ENCODE data around the gene ATP5PF.
A peak's percentile ranks its signal among the peaks of the same experiment; 100 is the strongest.
"Not testable (repeated sequence)": the region's sequence is repeated elsewhere in the genome, so short reads cannot be mapped to it uniquely, and the experiment has no call there.

Gene ATP5PF, protein sequence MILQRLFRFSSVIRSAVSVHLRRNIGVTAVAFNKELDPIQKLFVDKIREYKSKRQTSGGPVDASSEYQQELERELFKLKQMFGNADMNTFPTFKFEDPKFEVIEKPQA

GRCh38 chr21:25734904-25735645 is at the start of gene ATP5PF, which contains the start of gene GABPA:
Gene ATP5PF (minus strand): TSS chr21:25734904. CDS start chr21:25729794, 5,110 bp downstream.
Gene GABPA (plus strand): TSS chr21:25734972. CDS start chr21:25741599, 6,627 bp downstream.
- WGBS (ENCODE audit: insufficient coverage, insufficient read length) = no CpG with 5 or more reads among the region's 64 CpGs
- no peaks in the 10 kb centered on the region for H3K4me1 ChIP-seq (ENCODE audit: control insufficient read depth, insufficient read depth, low read length)
- H3K27me3 ChIP-seq (ENCODE audit: control insufficient read depth, insufficient read depth, low read length) = no peaks in the 10 kb centered on the region
- peak; percentile 94 for DNase-seq (ENCODE audit: low read depth, low spot score)
- peak within 1 kb of the TSS; percentile 60 for H3K27ac ChIP-seq (ENCODE audit: low read length)
- peak within 1 kb of the TSS; percentile 75 for H3K4me3 ChIP-seq (ENCODE audit: low read length)
- H3K36me3 ChIP-seq (ENCODE audit: control insufficient read depth, insufficient read depth, low read length) = no peaks in the 10 kb centered on the region
- no peaks in the 10 kb centered on the region for H3K9me3 ChIP-seq (ENCODE audit: control insufficient read depth, insufficient read depth, low read length)

GRCh38 chr21:25778126-25778875 is 43.6 kb upstream of the ATP5PF start:
- DNase-seq (ENCODE audit: low read depth, low spot score); H3K36me3 ChIP-seq (ENCODE audit: control insufficient read depth, insufficient read depth, low read length); H3K27ac ChIP-seq (ENCODE audit: low read length); H3K9me3 ChIP-seq (ENCODE audit: control insufficient read depth, insufficient read depth, low read length); H3K4me1 ChIP-seq (ENCODE audit: control insufficient read depth, insufficient read depth, low read length); H3K27me3 ChIP-seq (ENCODE audit: control insufficient read depth, insufficient read depth, low read length); H3K4me3 ChIP-seq (ENCODE audit: low read length): not testable (repeated sequence)
- no CpG with 5 or more reads among the region's 52 CpGs for WGBS (ENCODE audit: insufficient coverage, insufficient read length)

- DNase-seq (ENCODE audit: low read depth, low spot score) = no peak
- Histone ChIP-seq H3K27ac (ENCODE audit: low read length) (no peak overlapping the region), H3K27me3 (ENCODE audit: control insufficient read depth, insufficient read depth, low read length) (no peaks in the 10 kb centered on the region), H3K36me3 (ENCODE audit: control insufficient read depth, insufficient read depth, low read length) (no peaks in the 10 kb centered on the region), H3K4me3 (ENCODE audit: low read length) (no peak overlapping the region), H3K4me1 (ENCODE audit: control insufficient read depth, insufficient read depth, low read length) (no peaks in the 10 kb centered on the region), H3K9me3 (ENCODE audit: control insufficient read depth, insufficient read depth, low read length) (no peaks in the 10 kb centered on the region)
- WGBS (ENCODE audit: insufficient coverage, insufficient read length) = no CpG with 5 or more reads among the region's 4 CpGs
These were observed 41.7 kb upstream of the ATP5PF start for GRCh38 chr21:25776440-25776839.

GRCh38 chr21:25772686-25773085 is 38.0 kb upstream of the ATP5PF start:
- H3K4me3 ChIP-seq (ENCODE audit: low read length) = no peak overlapping the region
- no peak overlapping the region for H3K27ac ChIP-seq (ENCODE audit: low read length)
- H3K27me3 ChIP-seq (ENCODE audit: control insufficient read depth, insufficient read depth, low read length) = no peaks in the 10 kb centered on the region
- H3K36me3 ChIP-seq (ENCODE audit: control insufficient read depth, insufficient read depth, low read length) = no peaks in the 10 kb centered on the region
- H3K9me3 ChIP-seq (ENCODE audit: control insufficient read depth, insufficient read depth, low read length) = no peaks in the 10 kb centered on the region
- no peak for DNase-seq (ENCODE audit: low read depth, low spot score)
- WGBS (ENCODE audit: insufficient coverage, insufficient read length) = no CpG with 5 or more reads among the region's 2 CpGs
- H3K4me1 ChIP-seq (ENCODE audit: control insufficient read depth, insufficient read depth, low read length) = no peaks in the 10 kb centered on the region

DNA sequence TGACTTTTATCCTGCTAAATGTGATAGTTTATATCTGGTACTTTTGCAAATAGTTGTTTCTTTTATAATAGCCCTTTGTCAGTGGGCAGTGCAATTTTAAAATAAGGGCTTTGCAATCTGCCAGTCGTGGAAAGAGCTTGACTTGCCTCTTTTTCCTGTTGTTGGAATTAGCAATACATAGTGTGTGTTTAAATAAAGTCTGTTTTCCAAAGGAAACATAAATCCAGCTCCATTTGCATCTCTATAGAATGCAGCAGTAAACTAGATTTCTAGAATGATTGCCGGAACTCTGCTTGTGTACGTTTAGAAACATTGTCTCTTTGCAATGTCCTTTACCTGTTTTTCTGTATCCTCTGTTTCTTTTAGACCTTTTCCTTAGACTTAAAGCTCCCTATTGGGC is 33.2 kb upstream of the ATP5PF start:
- Histone ChIP-seq H3K9me3 (ENCODE audit: control insufficient read depth, insufficient read depth, low read length) (no peaks in the 10 kb centered on the region), H3K27ac (ENCODE audit: low read length) (no peak overlapping the region), H3K36me3 (ENCODE audit: control insufficient read depth, insufficient read depth, low read length) (no peaks in the 10 kb centered on the region), H3K4me3 (ENCODE audit: low read length) (no peak overlapping the region), H3K4me1 (ENCODE audit: control insufficient read depth, insufficient read depth, low read length) (no peaks in the 10 kb centered on the region), H3K27me3 (ENCODE audit: control insufficient read depth, insufficient read depth, low read length) (no peaks in the 10 kb centered on the region)
- WGBS (ENCODE audit: insufficient coverage, insufficient read length) = no CpG with 5 or more reads among the region's 3 CpGs
- no peak for DNase-seq (ENCODE audit: low read depth, low spot score)

DNA sequence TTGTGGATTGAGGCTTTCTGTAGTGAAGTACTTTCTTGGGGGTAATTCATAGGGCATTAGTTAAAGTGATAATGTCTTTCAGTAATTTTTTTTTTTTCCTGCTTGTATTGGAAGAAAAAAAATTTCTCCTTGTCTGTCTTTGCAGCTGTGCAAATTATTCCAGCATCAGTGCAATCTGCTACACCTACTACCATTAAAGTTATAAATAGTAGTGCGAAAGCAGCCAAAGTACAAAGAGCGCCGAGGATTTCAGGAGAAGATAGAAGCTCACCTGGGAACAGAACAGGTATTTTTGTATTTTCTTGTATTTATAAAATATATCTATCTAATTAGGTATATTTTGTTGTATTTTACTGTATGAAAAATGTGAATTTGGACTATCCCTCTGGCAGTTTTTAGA is 29.4 kb upstream of the ATP5PF start:
- H3K4me3 ChIP-seq (ENCODE audit: low read length) = no peak overlapping the region
- no peaks in the 10 kb centered on the region for H3K9me3 ChIP-seq (ENCODE audit: control insufficient read depth, insufficient read depth, low read length)
- DNase-seq (ENCODE audit: low read depth, low spot score) = no peak
- H3K36me3 ChIP-seq (ENCODE audit: control insufficient read depth, insufficient read depth, low read length) = no peaks in the 10 kb centered on the region
- no peak overlapping the region for H3K27ac ChIP-seq (ENCODE audit: low read length)
- H3K4me1 ChIP-seq (ENCODE audit: control insufficient read depth, insufficient read depth, low read length) = no peaks in the 10 kb centered on the region
- H3K27me3 ChIP-seq (ENCODE audit: control insufficient read depth, insufficient read depth, low read length) = no peaks in the 10 kb centered on the region
- whole genome bisulfite sequencing (ENCODE audit: insufficient coverage, insufficient read length) = no CpG with 5 or more reads among the region's 3 CpGs

- Histone ChIP-seq H3K27ac (ENCODE audit: low read length) (no peak overlapping the region), H3K4me3 (ENCODE audit: low read length) (no peak overlapping the region), H3K27me3 (ENCODE audit: control insufficient read depth, insufficient read depth, low read length) (no peaks in the 10 kb centered on the region), H3K36me3 (ENCODE audit: control insufficient read depth, insufficient read depth, low read length) (no peaks in the 10 kb centered on the region), H3K9me3 (ENCODE audit: control insufficient read depth, insufficient read depth, low read length) (no peaks in the 10 kb centered on the region), H3K4me1 (ENCODE audit: control insufficient read depth, insufficient read depth, low read length) (no peaks in the 10 kb centered on the region)
- WGBS (ENCODE audit: insufficient coverage, insufficient read length) = no CpG with 5 or more reads among the region's 1 CpG
- DNase-seq (ENCODE audit: low read depth, low spot score) = no peak
These were observed 26.0 kb upstream of the ATP5PF start for GRCh38 chr21:25760677-25761076.

DNA sequence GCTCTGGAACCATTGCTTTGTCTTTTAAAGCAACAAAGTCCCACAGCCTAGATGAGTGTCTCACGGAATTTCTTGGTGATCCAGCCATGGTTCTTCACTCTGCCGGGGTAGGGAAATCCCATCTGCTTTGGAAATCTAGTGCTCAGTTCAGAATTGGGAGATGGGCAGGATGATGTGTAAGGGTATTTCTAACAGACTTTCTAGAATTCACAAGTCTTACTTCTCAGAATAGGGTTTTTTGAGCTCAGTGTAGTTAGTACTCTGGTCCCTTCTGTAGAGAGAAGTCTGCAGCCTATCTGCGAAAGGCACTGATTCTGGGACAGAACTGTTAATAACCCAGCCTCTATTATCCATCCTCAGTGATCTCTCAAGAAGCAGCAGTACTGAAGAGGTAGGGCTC is 25.4 kb upstream of the ATP5PF start:
- WGBS (ENCODE audit: insufficient coverage, insufficient read length) = no CpG with 5 or more reads among the region's 3 CpGs
- H3K36me3 ChIP-seq (ENCODE audit: control insufficient read depth, insufficient read depth, low read length) = no peaks in the 10 kb centered on the region

DNA sequence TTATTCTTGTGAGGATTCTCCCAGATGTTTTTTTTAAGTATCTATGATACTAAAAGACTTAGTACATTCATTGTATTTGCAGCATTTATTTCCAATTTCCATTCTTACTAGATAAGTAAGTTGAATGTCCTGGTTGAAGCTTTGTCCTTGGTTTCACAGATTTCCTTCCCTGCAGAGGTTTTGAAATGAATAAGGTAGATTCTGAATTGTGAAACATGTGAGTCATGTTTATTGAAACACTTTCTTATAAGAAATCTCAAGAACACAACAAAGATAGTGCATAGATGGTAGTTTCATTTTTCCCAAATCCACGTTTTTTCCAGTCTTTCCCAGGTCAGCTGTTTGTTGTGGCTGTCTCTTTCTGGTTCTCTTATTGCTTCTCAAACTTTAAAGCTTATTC is 24.9 kb upstream of the ATP5PF start:
- DNase-seq (ENCODE audit: low read depth, low spot score) = no peak
- H3K9me3 ChIP-seq (ENCODE audit: control insufficient read depth, insufficient read depth, low read length) = no peaks in the 10 kb centered on the region
- H3K36me3 ChIP-seq (ENCODE audit: control insufficient read depth, insufficient read depth, low read length) = no peaks in the 10 kb centered on the region
- no peaks in the 10 kb centered on the region for H3K27me3 ChIP-seq (ENCODE audit: control insufficient read depth, insufficient read depth, low read length)
- no CpG with 5 or more reads among the region's 1 CpG for WGBS (ENCODE audit: insufficient coverage, insufficient read length)
- no peaks in the 10 kb centered on the region for H3K4me1 ChIP-seq (ENCODE audit: control insufficient read depth, insufficient read depth, low read length)
- no peak overlapping the region for H3K4me3 ChIP-seq (ENCODE audit: low read length)
- H3K27ac ChIP-seq (ENCODE audit: low read length) = no peak overlapping the region

More for the DNA sequence above, 25.4 kb upstream of the ATP5PF start:
- Histone ChIP-seq H3K27me3 (ENCODE audit: control insufficient read depth, insufficient read depth, low read length) (no peaks in the 10 kb centered on the region), H3K4me1 (ENCODE audit: control insufficient read depth, insufficient read depth, low read length) (no peaks in the 10 kb centered on the region), H3K4me3 (ENCODE audit: low read length) (no peak overlapping the region), H3K9me3 (ENCODE audit: control insufficient read depth, insufficient read depth, low read length) (no peaks in the 10 kb centered on the region), H3K27ac (ENCODE audit: low read length) (no peak overlapping the region)
- DNase-seq (ENCODE audit: low read depth, low spot score) = no peak

- no peaks in the 10 kb centered on the region for H3K27me3 ChIP-seq (ENCODE audit: control insufficient read depth, insufficient read depth, low read length)
- H3K4me1 ChIP-seq (ENCODE audit: control insufficient read depth, insufficient read depth, low read length) = no peaks in the 10 kb centered on the region
- DNase-seq (ENCODE audit: low read depth, low spot score) = no peak
- no peak overlapping the region for H3K4me3 ChIP-seq (ENCODE audit: low read length)
- H3K36me3 ChIP-seq (ENCODE audit: control insufficient read depth, insufficient read depth, low read length) = no peaks in the 10 kb centered on the region
- H3K27ac ChIP-seq (ENCODE audit: low read length) = no peak overlapping the region
- H3K9me3 ChIP-seq (ENCODE audit: control insufficient read depth, insufficient read depth, low read length) = no peaks in the 10 kb centered on the region
These were observed 22.8 kb upstream of the ATP5PF start for GRCh38 chr21:25757531-25757930.

All from iPS DF 6.9 (cell line).